Measurements from ENCODE around the gene CFAP46.
"Not testable (repeated sequence)": the region's sequence is repeated elsewhere in the genome, so short reads cannot be mapped to it uniquely, and the experiment has no call there.

The CFAP46 gene

DNA sequence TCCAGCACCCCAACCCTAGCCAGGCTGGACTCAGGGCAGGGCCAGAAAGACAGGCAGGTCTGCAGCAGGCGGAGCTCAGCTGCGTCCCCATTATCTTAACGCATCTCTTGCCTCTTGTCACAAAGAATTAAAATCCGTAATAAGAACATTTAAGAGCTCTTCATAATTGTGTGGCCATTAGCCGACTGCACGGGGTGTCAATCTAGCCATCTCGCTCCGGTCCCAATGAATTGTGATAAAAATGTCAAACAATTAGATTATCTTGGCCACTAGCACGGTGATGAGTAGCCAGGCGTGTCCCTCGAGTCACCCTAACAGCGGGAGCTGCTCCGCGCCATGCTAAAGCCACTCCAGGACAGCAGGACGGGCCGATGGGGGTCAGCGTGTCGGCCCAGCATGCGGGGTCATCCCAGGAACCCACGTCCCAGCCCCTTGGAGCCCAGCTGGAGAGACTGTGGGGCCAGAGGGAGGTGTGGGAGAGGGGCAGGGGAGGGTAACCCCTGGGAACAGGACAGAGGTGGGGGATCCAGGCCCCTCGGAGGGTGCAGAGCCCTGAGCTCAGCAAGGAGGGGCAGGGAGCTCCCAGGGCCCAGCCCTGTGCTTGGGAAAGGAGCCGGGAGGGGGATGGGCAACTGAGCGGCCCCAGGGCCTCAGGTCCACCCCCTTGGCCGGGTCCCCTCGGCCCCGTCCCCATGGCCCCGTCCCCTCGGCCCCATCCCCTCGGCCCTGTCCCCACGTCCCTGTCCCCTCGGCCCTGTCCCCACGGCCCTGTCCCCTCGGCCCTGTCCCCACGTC is 138.8 kb downstream of the CFAP46 start:
- no peak for DNase-seq

DNA sequence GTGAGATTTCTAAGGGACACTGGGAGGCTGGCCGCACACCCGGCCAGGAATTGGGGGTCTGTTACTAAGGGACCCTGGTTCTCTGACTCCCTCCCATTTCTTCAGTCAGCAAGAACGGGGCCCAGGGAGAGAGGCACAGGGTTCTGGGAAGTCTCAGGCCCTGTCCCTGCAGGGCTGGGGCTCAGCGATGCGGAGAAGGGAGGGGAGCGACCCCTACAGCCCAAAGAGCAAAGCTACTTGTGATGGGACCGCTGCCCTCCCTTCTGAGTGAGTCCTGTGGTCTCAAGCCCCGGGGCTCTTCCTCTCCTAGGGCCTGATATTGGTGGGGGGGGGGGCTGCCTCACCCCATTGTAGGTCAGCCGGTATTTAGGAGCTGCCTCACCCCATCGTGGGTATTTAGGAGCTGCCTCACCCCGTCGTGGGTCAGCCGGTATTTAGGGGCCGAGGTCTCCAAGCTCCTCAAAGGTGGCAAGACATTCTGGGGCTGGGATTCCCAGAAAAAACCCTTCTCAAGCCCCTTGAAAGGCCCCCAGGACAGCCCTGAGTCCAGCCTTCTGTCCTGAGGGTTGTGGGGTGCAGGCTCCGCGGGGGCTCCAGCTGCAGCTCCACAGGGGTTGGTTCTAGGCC is 139.6 kb downstream of the CFAP46 start:
- no peak for DNase-seq

GRCh38 chr10:132802048-132802447 is 140.3 kb downstream of the CFAP46 start:
- no peak for DNase-seq

GRCh38 chr10:132799865-132800264 is 142.5 kb downstream of the CFAP46 start:
- no peak for DNase-seq

DNA sequence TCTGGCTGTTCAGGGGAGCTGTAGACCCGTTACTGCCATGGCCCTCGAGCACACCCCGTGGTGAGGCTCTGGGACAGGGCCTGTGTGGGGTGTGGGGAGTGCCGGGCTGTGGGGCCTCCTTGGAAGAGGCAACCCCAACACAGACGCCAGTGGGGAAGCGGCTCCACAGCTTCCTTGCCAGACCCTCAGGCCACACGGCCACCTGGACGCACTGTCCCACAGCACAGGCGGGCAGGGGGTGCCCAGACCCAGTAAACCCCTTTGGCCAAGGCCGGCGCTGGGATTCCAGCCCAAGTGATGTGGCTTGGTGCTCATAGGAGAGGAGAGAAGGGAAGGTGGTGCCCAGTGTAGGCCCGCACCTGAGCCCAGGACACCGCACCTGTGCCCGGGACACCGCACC is 143.5 kb downstream of the CFAP46 start:
- DNase-seq: no peak

DNA sequence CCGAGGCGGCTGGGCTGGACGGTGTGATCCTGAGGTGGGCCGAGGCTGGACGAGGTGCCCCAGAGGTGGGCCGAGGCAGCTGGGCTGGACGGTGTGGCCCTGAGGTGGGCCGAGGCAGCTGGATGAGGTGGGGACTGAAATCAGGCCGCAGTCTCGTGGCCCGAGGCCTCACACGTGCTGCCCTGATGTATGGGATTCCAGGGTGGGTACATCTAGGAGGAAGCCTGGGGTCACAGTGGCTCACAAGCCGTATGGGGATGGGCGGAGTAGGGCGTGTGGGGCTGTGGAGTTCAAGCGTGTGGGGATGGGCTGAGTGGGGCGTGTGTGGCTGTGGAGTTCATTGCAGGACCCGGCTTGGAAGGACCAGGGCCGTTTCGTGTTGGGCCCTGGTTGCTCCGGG is 144.0 kb downstream of the CFAP46 start:
- DNase-seq: no peak

DNA sequence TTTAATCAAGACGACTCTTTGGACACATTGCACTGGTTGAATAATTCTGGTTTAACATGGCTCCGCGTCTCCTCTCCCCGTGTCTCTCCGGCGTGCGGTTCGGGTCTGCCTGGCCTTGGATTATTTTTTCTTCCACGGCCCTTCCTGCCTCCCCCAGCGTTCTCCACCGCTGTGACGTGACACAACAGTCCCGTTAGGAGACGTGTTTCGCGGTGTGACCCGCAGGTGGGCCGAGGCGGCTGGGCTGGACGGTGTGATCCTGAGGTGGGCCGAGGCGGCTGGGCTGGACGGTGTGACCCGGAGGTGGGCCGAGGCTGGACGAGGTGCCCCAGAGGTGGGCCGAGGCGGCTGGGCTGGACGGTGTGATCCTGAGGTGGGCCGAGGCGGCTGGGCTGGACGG is 144.4 kb downstream of the CFAP46 start:
- DNase-seq: not testable (repeated sequence)

DNA sequence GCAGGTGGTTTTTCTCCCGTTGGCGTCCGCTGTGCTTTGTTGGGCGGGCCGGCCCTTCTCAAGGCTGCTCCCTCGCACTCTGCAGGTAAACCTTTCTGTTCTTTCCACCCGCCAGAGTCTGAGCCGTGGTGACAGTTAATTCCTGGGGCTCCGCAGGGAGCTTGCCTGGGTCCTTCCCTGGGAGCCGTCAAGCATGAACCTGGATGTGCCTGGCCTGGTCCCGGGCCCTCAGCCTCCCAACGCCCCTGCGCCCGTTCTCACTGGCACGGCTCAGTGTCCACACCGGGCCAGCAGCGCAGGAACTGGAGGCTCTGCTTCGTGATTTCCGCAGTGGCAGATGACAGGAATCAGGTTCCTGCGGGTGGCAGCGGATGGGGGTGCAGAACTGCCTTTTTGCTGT is 145.5 kb downstream of the CFAP46 start:
- DNase-seq: no peak

GRCh38 chr10:132793871-132794849 is 148.2 kb downstream of the CFAP46 start:
- DNase-seq: no peak

DNA sequence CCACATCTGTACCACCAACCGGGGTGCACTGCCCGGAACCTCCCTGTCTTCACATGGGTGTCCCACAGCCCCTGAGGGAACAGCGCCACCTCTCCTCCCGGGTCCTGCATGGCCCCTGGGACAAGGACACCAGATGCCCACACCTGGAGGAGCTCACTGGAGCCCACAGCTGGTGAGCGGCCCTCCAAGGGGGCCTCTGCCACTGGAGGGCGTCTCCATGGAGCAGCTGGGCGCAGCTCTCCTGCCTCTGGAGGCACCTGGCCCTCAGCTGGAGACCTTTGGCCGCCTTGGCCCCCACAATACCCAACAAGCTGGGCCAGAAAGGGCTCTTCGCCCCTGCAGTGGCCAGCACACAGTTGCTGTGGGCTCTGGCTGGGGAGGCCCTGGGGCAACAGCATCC is 149.2 kb downstream of the CFAP46 start:
- DNase-seq: no peak

DNA sequence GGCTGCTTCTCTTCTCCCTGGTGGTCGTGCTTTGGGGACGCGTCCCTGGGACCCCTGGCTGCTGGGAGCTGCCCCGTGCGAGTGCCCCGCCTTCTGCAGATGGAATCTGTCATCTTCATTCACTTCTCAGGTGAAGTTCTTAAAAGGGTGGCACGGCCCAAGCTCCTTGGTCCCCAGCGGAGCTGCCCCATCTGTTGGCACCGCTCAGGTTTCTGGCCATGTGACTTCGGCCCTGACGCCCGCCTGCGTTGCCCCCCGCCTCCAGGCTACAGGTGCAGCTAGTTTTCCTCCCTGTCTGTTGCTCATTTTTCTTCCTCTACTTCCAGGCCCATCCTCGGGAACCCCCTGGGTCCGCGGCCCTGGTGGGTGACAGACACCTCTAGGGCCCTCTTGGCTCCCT is 149.6 kb downstream of the CFAP46 start:
- DNase-seq: no peak

DNA sequence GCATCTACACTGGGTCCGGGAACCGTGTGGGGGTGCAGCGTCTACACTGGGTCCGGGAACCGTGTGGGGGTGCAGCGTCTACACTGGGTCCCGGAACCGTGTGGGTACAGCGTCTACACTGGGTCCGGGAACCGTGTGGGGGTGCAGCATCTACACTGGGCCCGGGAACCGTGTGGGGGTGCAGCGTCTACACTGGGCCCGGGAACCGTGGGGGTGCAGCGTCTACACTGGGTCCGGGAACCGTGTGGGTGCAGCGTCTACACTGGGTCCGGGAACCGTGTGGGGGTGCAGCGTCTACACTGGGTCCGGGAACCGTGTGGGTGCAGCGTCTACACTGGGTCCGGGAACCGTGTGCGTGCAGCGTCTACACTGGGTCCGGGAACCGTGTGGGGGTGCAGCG is 150.3 kb downstream of the CFAP46 start:
- DNase-seq: not testable (repeated sequence)

DNA sequence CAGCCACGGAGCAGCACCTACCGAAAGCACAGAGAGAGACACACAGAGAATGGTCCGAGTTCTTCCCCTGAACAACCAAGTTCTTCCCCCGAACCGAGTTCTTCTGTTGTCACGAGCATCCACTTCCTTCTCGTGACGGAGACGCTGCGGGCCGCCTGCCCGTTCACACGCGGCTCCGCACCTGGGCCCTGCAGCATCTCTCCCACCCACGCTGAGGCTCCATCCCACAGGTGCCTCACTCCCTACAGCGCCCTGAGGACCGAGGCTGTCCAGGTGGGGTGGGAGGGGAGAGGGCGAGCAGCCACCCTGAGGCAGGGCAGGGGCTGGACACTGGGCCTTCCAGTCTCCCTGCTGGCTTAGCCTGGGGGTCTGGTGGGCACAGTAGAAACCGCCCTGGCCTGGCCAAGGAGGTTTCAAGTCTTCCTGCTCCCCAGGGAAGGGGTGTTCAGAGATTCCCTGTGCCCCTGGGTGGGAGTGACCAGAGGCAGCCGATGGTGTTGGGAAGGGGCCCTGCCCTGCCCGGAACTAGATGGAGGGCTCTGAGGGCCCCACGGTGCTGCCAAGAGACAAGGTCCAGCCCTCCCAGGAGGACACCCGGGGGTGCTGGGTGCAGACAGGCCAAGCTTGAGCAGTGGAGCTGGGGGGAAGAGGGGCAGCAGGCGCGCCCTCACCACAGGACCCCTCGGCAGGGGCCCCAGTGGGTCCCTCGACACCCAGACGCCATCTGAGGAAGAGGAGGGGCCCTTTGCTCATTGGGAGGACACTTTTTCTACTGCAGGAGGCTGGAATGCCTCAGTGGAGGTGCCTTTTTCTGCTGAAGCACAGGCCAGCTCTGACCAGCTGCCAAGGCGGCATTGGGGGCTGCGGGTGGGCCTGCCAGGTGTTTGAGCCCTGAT is 151.2 kb downstream of the CFAP46 start:
- no peak for DNase-seq

DNA sequence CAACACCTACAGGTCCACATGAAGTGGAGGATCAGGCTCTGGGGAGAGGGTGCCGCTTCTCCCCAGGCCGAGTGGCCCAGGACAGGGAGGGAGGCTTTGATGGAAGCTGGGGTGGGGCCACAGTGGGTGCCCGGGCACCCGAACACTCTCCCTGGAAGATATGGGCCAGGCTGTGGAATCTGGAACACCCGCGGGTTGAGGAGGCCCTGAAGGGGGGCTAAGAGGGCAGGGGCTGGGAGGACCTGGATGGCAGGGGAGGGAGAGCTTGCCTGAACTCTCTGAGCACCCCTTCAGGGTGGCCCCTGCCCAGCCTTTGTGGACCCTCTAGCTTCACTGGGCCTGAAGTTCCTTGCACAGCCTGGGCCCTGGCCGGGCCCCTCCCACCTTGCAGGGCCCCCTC is 151.9 kb downstream of the CFAP46 start:
- DNase-seq: no peak

DNA sequence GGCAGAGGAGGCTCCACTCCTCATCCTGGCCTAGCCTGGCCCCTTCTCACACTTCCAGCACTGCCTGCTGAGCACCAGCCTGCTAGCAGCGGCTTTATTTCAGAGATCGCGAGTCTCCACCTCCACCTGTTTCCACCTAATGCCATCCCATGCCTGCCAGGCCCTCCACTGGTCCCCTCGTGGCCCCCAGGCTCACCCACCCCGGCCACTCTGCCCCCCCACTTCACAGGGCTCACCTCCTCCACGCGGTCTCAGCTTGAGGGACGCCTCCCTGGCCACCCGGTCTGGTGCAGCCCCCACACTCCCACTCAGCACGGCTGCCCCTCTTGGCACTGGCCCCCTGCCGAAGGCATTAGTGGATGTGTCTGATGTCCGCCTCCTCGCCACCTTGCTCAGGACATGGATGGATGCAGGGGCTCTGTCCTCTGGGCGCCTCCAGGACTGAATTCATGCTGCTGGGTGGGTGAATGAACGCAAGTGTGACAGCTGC is 152.7 kb downstream of the CFAP46 start:
- DNase-seq: no peak

- DNase-seq: no peak
Measured at GRCh38 chr10:132788831-132789219, 153.5 kb downstream of the CFAP46 start.

DNA sequence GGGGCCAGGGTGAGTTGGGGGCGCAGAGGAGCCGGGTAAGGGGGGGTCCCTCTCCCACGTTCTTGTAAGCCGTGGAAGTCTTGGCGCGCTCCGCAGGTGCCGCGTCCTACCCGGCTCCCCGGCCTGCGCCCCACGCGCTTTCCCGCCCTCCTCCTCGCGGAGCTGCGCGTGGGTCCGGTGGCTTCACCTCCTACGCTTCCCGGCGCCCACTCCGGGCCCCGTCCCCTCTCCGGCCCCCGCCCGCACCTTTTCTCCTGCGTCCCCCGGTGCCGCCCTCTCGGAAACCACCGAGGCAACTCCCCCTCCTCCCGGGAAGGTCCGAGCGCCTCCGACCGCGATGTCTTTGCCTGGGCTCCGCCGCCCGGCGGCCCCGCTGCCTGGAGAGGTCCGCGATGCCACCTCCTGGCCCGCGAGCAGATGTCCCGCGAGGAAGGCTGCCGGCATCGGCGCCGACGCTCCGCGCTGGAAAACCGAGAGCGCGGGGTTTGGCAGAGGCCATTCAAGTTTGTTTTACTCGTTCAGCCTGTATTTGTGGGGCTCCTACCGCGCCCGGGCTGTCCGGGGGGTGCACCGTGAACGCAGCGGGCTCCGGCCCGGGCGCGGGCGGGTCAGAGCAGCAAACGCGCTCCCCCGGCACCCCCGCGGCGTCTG is 154.1 kb downstream of the CFAP46 start:
- no peak for DNase-seq

GRCh38 chr10:132787495-132788179 is 154.7 kb downstream of the CFAP46 start:
- DNase-seq: no peak

GRCh38 chr10:132786884-132787494 is 155.4 kb downstream of the CFAP46 start:
- no peak for DNase-seq

GRCh38 chr10:132786476-132786883 is 155.9 kb downstream of the CFAP46 start:
- DNase-seq: no peak
